GM19035 (cell line): ENCODE data around the gene ADAM22.
"Not testable (repeated sequence)": the region's sequence is repeated elsewhere in the genome, so short reads cannot be mapped to it uniquely, and the experiment has no call there.

Experiments
- ATAC-seq: cut with Tn5 transposase; IDR thresholded peaks from one replicate; pipeline ENCODE4 v1.9.1; 2021; ENCODE audit not compliant: unreplicated experiment

Gene ADAM22, protein sequence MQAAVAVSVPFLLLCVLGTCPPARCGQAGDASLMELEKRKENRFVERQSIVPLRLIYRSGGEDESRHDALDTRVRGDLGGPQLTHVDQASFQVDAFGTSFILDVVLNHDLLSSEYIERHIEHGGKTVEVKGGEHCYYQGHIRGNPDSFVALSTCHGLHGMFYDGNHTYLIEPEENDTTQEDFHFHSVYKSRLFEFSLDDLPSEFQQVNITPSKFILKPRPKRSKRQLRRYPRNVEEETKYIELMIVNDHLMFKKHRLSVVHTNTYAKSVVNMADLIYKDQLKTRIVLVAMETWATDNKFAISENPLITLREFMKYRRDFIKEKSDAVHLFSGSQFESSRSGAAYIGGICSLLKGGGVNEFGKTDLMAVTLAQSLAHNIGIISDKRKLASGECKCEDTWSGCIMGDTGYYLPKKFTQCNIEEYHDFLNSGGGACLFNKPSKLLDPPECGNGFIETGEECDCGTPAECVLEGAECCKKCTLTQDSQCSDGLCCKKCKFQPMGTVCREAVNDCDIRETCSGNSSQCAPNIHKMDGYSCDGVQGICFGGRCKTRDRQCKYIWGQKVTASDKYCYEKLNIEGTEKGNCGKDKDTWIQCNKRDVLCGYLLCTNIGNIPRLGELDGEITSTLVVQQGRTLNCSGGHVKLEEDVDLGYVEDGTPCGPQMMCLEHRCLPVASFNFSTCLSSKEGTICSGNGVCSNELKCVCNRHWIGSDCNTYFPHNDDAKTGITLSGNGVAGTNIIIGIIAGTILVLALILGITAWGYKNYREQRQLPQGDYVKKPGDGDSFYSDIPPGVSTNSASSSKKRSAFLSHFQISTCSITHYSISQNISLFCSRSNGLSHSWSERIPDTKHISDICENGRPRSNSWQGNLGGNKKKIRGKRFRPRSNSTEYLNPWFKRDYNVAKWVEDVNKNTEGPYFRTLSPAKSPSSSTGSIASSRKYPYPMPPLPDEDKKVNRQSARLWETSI

DNA sequence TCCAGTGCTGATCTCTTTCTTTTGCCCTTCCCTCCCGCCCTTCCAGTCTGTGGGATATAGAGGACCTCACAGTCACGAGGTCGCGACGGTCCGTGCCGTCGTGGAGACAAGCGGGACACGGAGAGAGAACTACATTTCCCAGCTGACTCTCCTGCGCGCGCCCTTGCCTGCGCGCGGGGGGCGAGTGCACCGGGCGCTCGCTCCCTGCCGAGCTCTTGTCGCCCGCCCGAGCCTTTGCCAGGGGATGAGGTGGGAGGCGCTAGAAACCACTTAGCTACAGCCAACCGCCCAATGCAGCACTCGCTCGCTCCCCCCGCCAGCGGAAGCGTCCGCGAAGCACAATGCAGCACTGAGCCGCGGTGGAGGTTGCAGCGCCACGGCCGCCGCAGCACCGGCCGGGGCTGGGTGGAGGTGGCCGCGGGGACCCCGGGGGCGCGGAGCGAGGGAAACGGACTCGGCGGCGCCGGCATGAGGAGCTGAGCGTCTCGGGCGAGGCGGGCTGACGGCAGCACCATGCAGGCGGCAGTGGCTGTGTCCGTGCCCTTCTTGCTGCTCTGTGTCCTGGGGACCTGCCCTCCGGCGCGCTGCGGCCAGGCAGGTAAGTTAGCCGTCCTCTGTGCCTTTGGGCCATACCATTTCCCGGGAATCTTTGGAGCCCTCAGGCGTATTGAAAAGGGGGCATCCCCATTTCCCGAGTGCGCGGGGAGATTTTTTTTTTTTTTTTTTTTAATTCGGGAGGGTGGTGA is at the start of gene ADAM22:
ADAM22 (plus strand) TSS at position 299 of the 746 bp plus-strand sequence; CDS start at position 514, 215 bp downstream.
- peak; percentile 96 for ATAC-seq

DNA sequence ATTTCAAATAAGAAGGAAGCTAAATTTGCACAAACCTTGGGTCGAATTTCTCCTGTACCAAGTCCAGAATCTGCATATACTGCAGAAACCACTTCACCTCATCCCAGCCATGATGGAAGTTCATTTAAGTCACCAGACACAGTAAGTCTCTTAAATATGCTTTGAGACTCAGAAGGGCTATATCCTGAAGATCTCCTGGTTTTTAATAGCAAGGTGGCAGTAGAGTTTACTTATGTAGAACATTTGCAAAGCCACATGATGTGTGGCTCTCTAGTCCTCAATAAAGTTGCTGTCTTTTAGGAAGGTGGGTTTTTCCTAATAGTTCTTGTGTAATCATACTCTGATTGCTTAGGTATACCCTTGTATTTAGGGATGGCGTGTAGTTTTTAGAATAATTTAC is 49.0 kb upstream of the ADAM22 start:
- no peak for ATAC-seq

DNA sequence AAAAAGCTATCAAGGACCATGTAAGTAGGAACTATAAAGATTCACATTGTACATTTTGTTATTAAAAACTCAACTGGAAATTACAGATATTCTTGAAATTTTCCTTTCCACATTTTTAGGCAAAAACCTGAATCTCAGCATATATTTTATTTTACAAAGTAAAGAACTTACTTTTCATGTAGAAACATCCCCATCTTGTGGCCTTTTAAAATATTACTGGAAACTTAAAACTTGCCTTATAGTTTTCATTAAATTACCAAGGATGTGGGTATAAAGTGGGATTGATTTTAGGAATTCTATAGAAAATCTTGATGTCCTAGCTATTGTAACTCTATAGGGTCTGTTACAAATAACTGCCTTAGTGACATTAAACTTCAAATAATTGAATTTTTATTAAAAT is 47.2 kb upstream of the ADAM22 start:
- ATAC-seq, result no peak

DNA sequence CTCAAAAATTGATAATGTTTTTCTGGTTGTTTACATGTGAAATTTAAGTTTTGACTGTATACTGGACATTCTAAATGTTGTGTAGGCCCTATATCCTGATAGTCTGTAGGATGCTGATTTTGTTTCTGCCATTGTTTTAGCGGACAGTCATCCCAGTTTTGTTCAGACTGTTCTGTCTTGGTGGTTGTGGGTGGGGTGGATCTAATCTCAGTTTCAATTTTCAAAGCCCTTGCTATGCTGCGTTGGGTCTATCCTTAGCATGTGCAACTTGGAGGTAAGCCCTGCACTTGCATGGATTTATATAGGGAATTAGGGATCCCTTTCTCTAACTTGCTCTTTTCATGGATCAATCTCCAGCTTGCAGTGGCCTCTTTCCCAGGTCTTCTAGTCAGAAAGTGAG is 38.7 kb upstream of the ADAM22 start:
- ATAC-seq, result no peak

DNA sequence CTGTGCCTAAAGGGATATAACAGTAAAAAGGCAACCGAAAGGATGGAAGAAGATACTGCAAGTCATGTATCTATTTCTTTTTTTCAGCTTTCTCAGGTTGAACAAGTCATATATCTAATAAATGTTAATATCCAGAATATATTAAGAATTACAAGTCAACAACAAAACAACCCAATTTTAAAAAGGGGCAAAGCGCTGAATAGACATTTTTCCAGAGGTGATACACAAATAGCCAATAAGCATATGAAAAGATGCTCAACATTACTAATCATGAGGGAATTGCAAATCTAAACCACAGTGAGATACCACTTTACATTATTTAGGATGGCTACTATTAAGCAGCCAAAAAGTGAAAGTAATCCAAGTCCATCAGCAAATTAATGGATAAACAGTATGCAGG is 34.8 kb upstream of the ADAM22 start:
- no peak for ATAC-seq

DNA sequence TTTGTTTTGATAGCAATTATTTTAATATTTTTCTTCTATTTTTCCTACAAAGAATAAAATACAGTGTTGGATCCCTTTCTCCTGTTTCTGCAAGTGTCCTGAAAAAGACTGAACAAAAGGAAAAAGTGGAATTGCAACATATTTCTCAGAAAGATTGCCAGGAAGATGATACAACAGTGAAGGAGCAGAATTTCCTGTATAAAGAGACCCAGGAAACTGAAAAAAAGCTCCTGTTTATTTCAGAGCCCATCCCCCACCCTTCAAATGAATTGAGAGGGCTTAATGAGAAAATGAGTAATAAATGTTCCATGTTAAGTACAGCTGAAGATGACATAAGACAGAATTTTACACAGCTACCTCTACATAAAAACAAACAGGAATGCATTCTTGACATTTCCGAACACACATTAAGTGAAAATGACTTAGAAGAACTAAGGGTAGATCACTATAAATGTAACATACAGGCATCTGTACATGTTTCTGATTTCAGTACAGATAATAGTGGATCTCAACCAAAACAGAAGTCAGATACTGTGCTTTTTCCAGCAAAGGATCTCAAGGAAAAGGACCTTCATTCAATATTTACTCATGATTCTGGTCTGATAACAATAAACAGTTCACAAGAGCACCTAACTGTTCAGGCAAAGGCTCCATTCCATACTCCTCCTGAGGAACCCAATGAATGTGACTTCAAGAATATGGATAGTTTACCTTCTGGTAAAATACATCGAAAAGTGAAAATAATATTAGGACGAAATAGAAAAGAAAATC is 26.7 kb upstream of the ADAM22 start:
- not testable (repeated sequence) for ATAC-seq

DNA sequence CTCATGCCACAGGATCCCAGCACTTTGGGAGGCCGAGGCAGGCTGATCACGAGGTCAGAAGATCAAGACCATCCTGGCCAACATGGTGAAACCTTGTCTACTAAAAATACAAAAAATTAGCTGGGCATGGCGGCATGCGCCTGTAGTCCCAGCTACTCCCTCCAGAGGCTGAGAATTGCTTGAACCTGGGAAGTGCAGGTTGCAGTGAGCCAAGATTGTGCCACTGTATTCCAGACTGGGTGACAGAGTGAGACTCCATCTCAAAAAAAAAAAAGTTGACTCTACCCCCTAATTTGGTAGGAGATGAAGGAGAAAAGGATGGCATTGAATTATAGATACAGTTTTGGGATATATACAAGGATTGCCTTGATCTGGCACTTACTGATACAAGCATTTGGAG is 25.2 kb upstream of the ADAM22 start:
- ATAC-seq, result not testable (repeated sequence)

DNA sequence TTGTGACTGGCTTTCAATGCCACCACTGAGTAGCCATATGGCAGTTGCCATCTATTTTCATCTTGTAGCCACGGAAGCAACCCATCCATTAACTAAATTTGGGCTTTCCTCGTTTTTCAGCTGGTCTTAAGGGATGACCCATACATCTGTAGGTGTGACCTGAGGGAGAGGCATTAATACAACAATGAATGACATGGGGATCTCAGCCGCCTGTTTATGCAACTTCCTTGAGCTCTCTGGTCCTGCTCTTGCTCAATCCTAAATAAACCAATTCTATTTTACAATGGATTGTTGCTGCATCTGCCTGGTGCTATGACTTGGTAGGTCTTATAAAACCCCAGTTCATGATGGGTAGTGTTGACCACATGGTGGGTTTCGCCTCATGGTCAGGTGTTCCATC is 21.9 kb upstream of the ADAM22 start:
- no peak for ATAC-seq

DNA sequence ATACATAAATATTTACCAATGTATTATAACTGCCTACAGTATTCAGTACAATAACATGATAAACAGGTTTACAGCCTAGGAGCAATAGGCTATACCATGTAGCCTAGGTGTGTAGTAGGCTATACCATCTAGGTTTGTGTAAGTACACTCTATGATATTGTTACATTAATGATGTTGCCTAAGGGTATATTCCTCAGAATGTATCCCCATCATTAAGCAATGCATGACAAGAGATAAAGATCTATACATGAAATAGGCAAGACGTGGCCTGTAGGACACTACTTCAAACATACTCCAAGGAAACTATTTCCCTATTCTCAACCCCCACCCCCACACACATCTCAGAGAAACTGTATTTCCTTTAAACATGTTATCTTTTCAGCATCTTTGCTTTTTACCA is 15.3 kb upstream of the ADAM22 start:
- no peak for ATAC-seq

DNA sequence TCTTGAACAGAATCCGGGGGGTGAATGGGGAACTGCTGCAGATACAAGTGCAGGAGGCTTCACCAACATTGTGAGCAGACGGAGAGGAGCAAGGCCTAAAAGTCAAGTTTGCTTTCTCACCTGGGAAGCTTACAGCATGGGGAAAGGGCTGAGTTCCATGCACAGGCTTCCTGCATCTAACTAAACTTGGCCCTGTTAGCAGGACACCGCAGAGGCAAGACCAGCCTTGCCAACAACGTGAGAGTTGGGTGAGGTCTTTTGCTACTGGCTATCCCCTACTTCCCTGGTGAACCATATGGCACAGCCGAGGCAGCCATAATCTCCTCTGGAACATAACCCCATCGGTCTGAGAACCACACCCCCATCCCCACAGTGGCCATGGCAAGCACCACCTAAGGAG is 14.2 kb upstream of the ADAM22 start:
- ATAC-seq, result no peak

DNA sequence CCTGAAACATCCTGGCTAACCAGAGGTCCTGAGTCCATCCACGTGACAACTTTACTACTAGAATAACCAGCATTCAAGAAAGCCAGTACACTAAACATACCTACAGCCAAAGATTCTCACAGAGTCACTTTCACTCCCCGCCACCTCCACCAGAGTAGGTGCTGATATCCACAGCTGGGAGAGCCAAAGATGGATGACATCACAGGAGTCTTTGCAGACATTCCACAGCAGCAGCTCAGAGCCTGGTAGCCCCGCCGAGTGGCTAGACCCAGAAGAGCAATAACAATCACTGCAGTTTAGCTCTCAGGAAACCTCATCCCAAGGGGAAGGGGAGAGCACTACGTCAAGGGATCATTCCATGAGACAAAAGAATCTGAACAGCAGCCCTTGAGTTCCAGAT is 13.5 kb upstream of the ADAM22 start:
- no peak for ATAC-seq

DNA sequence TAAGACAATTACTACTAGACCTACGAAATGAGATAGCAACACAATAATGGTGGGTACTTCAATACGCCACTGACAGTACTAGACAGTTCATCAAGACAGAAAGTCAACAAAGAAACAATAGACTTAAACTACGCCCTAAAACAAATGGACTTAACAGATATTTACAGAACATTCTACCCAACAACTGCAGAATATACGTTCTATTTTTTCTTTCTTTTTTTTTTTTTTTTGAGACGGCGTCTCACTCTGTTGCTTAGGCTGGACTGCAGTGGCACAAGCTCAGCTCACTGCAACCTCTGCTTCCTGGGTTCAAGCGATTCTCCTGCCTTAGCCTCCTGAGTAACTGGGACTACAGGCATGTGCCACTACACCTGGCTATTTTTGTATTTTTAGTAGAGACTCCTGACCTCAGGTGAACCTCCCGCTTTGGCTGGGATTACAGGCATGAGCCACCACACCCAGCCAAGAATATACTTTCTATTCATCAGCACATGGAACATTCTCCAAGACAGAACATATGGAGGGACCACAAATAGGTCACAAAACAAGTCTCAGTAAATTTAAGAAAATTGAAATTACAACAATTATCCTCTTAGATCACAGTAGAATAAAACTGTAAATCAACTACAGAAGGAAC is 11.2 kb upstream of the ADAM22 start:
- not testable (repeated sequence) for ATAC-seq

DNA sequence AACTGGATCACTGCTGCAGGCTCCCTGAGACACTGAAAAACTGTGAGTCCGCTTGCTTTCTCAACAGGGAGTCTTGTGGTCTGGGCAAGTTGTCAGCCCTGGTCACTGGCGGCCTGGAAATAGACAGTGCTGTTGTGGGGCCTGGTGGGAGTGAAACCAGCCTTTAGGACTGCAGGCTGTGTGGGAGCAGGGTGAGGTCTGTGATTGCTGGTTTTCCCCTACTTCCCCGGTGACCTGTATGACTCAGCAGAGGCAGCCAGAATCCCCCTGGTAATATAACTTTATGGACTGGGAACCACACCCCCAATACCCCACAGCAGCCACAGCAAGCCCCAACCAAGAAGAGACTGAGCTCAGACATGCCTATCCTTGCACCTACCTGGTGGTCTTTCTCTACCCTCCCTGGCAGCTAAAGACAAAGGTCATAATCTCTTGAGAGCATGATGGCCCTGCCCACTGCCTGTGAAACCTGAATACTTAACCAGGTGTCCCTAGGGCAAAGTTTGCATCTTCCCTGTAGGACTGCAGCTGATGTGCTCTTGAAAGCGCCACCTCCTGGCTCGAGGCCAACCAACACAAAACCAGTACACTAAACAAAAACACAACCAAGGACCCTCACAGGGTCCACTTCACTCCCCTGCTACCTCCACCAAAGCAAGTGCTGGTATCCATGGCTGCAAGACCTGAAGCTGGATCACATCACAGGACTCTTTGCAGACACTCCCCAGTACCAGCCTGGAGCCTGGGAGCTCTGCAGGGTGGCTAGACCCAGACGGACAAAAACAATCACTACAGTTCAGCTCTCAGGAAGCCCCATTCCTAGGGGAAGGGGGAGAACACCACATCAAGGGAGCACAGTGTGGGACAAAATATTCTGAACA is 7.2 kb upstream of the ADAM22 start:
- ATAC-seq, result peak; percentile 97

DNA sequence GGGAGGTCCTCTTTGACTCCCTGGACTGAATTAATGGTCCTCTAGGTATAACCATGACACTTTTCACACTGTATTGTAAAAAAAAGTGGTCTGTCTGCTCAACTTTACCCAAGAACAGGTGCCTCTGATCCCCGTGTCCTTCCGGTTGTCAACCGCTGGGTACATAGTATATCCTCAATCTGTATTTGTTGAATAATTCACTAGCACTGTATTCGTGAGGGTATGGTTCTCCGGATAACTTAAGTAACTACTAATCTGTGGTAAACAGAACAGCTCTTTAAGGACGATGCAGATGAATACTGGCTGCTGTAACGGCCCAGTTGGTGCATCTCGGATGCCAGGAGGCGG is 472 bp upstream of the ADAM22 start:
- peak; percentile 16 for ATAC-seq

DNA sequence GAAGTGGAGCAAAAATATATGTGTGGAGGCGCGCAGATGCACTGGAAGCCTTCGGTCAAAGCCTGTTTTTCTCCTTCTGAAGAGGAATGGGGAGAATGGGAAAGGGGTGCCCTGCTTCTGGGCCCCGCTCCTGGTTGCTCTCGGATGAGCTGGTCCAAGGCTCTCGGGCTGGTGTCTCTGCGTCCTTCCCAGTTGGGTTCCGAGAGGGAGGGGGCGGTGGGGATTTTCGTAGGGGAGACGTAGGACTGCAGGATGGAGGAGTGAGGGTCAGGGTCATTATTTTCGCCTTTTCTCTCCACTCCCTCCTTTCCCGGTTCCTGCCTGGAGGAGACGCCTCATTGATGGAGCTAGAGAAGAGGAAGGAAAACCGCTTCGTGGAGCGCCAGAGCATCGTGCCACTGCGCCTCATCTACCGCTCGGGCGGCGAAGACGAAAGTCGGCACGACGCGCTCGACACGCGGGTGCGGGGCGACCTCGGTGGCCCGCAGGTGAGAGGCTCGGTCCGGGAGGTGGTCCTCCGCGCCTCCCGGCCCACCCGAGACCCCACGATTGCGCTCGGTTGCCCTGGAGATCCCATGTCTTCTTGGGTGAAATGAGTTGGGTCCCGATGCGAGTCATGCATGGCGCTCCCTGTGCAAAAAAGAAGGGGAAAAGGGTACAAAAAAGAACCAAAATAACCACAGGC is 790 bp downstream of the ADAM22 start:
- peak; percentile 4 for ATAC-seq

DNA sequence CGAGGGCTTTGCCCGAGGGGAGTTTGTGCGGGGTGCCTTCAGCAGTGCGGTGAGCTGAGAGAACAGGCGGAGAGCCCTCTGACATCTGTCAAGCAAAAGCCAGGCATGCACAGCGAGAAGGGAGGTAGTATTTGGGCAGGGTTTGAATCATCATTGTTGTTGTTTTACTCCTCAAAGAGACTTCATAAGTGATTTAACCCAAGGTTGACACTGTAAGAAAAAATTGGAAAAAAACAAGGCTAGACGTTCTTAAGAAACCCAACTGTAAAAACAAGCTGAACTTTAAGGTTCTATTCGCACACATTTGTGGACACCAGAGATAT is 1.3 kb downstream of the ADAM22 start:
- ATAC-seq, result no peak

DNA sequence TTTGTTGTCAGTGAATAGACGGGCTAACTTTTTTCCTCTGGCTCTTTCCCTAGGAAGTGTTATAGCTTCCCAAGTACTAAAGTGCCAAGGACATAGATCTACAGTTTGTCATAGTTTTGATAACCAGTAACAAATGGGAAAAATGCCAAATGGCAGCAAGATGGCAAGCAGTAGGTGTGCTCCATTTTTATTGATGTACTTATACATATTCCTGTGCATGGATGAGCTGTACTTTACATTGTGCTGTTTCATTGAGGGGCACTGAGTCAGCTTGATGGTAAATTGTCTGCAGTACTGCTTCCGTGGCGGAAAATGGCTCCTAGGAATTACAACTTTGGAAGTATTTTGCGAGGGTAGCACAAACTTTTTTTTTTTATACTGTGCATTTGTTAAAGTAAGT is 7.1 kb downstream of the ADAM22 start:
- ATAC-seq, result no peak

DNA sequence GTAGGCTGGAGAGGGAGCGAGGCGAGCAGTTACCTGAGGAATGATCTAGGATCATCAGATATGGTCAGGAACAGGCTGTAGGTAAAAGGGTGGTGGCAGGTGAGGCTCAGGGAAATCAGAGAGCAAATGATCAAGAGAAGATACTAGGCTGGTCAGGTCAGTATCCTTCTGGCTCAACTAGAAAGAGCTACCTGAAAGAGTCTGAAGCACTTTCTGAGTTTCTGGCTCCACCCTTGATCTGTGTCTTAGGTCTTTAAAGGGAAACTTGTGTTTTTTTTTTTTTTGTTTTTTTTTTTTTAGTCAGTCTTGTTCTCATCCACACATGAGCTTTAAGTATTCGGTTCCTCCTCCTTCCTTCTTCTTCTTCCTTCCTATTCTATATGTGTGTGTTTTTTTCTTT is 10.5 kb downstream of the ADAM22 start:
- no peak for ATAC-seq

DNA sequence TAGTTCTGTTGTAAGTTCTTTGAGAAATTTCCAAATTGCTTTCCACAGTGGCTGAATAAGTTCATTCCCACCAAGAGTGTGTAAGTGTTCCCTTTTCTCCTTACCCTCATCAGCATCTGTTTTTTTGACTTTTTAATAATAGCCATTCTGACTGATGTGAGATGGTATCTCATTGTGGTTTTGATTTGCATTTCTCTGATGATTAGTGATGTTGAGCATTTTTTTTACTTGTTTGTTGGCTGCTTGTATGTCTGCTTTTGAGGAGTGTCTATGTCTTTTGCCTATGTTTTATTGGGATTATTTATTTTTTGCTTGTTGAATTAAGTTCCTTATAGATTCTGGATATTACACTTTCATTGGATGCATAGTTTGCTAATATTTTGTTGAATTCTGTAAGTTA is 11.9 kb downstream of the ADAM22 start:
- ATAC-seq, result not testable (repeated sequence)
